Measurements from ENCODE around the gene EEFSEC.

GRCh38 chr3:128319107-128319506, 165.8 kb downstream of the EEFSEC start:
- TF ChIP-seq SUZ12 (IDR thresholded peaks at IDR 0.05) (no peak), FOXA1 (IDR thresholded peaks at IDR 0.05) (no peak), TARDBP (IDR thresholded peaks at IDR 0.05) (no peak), SP1 (IDR thresholded peaks at IDR 0.05) (no peak), ELF4 (IDR thresholded peaks at IDR 0.05) (no peak)

All from HEK293T (cell line).